ENCODE results near the gene LPA.
"Not testable (repeated sequence)": the region's sequence is repeated elsewhere in the genome, so short reads cannot be mapped to it uniquely, and the experiment has no call there.

Gene LPA

GRCh38 chr6:160664198-160664597, at the start of gene LPA:
LPA (minus strand) TSS chr6:160664275; CDS start chr6:160664214, 61 bp downstream.
- not testable (repeated sequence) for ATAC-seq

GRCh38 chr6:160708993-160709392, 44.9 kb upstream of the LPA start:
- ATAC-seq: not testable (repeated sequence)

- not testable (repeated sequence) for ATAC-seq
Observed at GRCh38 chr6:160704688-160705087, 40.6 kb upstream of the LPA start.

- not testable (repeated sequence) for ATAC-seq
Observed at GRCh38 chr6:160701918-160702680, 38.0 kb upstream of the LPA start, which contains the start of gene PLG. PLG (plus strand) TSS chr6:160702244; CDS start chr6:160702305, 61 bp downstream.

GRCh38 chr6:160697826-160698225, 33.8 kb upstream of the LPA start:
- TF ChIP-seq ZNF565 (CRISPR knock-in tag; conservative IDR thresholded peaks at IDR 0.05; ENCODE audit: low read depth): no peak
- TF ChIP-seq BACH2 (CRISPR knock-in tag; IDR thresholded peaks at IDR 0.05; ENCODE audit: borderline replicate concordance): no peak
- TF ChIP-seq ZNF8 (CRISPR knock-in tag; IDR thresholded peaks at IDR 0.05): no peak
- TF ChIP-seq RARB (CRISPR knock-in tag; IDR thresholded peaks at IDR 0.05): no peak
- TF ChIP-seq POU6F1 (CRISPR knock-in tag; IDR thresholded peaks at IDR 0.05; ENCODE audit: borderline replicate concordance, low read depth): no peak
- no peak for TF ChIP-seq CREB5 (CRISPR knock-in tag; IDR thresholded peaks at IDR 0.05; ENCODE audit: low read depth)
- no peak for TF ChIP-seq SNAI2 (CRISPR knock-in tag; IDR thresholded peaks at IDR 0.05)
- no peak for TF ChIP-seq ESRRG (CRISPR knock-in tag; IDR thresholded peaks at IDR 0.05)
- no peak for TF ChIP-seq ARNTL (CRISPR knock-in tag; IDR thresholded peaks at IDR 0.05; ENCODE audit: borderline replicate concordance, low read depth)
- TF ChIP-seq CSDC2 (CRISPR knock-in tag; IDR thresholded peaks at IDR 0.05): no peak
- TF ChIP-seq TOX (CRISPR knock-in tag; IDR thresholded peaks at IDR 0.05; ENCODE audit: borderline replicate concordance): no peak
- no peak for TF ChIP-seq PATZ1 (CRISPR knock-in tag; IDR thresholded peaks at IDR 0.05; ENCODE audit: borderline replicate concordance)
- TF ChIP-seq TSHZ2 (CRISPR knock-in tag; IDR thresholded peaks at IDR 0.05): no peak
- ATAC-seq: no peak

GRCh38 chr6:160696884-160697283, 32.8 kb upstream of the LPA start:
- not testable (repeated sequence) for ATAC-seq

- not testable (repeated sequence) for ATAC-seq
Observed at GRCh38 chr6:160695622-160696021, 31.5 kb upstream of the LPA start.

GRCh38 chr6:160695025-160695424, 30.9 kb upstream of the LPA start:
- ATAC-seq: not testable (repeated sequence)
